NCI-H2227 (cell line): Measurements from ENCODE around the gene VWA3A.
"Not testable (repeated sequence)": the region's sequence is repeated elsewhere in the genome, so short reads cannot be mapped to it uniquely, and the experiment has no call there.

Experiments
- DNase-seq: peaks from one replicate; lab custom pipeline; 2025; ENCODE audit not compliant: unreplicated experiment; lab: John Stamatoyannopoulos, UW

The VWA3A gene

GRCh38 chr16:22128537-22128936 lies 36.2 kb downstream of the VWA3A start:
- not testable (repeated sequence) for DNase-seq

GRCh38 chr16:22130528-22130927 lies 38.2 kb downstream of the VWA3A start:
- DNase-seq = no peak

DNA sequence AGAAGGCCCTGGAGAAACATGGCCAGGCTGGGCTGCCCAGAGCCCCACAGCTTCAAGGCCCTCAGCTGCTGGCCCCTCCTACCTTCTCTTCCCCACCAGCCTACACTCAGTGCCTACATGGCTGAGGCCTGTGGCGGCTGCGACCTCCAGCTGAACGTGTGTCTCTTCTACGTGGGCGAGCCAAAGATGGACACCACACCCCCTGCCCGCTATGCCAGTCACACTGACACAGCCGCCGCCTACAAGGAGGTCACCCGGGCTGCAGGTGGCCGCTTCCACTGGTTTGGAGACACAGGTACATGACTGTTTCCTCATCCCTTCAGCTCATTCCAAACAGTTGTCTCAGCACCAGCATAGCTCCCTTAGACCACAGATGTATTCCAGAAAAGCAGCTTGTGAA lies 40.5 kb downstream of the VWA3A start:
- no peak for DNase-seq

DNA sequence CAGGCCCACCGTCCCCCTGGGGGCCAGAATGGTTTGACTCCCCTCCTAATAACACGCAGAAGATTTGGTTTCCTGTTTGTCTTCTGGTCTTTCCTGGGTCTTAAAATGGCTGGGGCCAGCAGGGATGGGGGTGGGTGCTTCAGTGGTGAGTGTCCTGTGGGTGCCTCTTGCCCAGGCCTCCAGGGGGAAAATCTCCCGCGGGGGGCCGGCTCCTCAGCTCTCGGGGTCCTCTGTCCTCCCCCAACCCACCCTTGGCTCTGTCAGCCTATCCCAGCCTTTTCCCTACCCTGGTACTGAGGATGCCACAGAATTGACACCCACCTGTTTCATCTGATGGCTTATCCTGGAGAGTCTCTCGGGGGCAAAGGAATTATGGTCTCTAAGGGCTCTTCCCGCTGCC lies 46.1 kb downstream of the VWA3A start:
- no peak for DNase-seq

GRCh38 chr16:22139008-22139407 lies 46.7 kb downstream of the VWA3A start:
- DNase-seq = no peak

DNA sequence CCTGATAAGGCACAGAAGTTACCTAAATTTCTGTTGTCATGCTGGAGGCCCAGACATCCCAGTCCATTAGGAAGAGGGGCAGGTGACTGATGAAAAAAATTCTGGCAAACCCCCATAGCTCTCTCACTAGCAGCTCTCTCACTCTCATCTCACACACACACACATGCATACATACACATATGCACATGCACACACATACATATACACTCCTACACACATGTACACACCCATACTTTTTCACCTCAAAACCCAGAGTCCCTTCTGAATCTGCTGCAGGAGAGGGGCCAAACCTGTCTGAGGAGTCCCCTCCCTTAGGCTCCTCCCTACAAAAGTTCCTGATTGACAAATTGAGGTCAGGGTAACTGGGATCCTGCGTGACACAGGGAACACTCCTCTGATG lies 47.4 kb downstream of the VWA3A start:
- no peak for DNase-seq

- DNase-seq = peak; percentile 27
Measured at GRCh38 chr16:22141767-22142166, 49.4 kb downstream of the VWA3A start.

GRCh38 chr16:22144520-22144919 lies 52.2 kb downstream of the VWA3A start:
- DNase-seq = no peak

- no peak for DNase-seq
Measured at GRCh38 chr16:22147853-22148252, 55.5 kb downstream of the VWA3A start.

GRCh38 chr16:22151246-22151998 lies 59.1 kb downstream of the VWA3A start:
- no peak for DNase-seq

GRCh38 chr16:22152316-22152715 lies 60.0 kb downstream of the VWA3A start:
- no peak for DNase-seq

- DNase-seq = not testable (repeated sequence)
Measured at GRCh38 chr16:22153078-22153477, 60.7 kb downstream of the VWA3A start.

GRCh38 chr16:22161401-22161800 lies 69.1 kb downstream of the VWA3A start:
- no peak for DNase-seq

GRCh38 chr16:22161999-22162655 lies 69.8 kb downstream of the VWA3A start, which contains the start of gene SDR42E2:
SDR42E2 (plus strand) TSS chr16:22162506; CDS start chr16:22165583, 3,077 bp downstream.
- peak; percentile 50 for DNase-seq

DNA sequence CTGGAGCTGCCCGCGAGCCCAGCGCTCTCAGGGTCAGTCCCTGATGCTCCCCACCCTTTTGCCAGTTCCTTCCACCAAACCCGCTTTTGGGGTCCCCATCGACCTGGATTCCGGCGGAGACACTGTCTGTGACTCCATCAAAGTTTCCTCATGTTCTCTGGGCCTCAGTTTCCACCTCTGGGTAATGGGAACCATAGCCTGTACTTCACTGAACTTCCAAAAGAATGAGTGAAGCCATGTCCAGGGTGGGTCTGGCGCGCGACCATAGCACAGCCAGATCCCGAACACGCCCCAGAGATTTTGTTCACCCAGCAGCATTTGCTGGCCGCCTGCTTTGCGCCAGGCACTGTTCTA lies 70.3 kb downstream of the VWA3A start:
- no peak for DNase-seq

DNA sequence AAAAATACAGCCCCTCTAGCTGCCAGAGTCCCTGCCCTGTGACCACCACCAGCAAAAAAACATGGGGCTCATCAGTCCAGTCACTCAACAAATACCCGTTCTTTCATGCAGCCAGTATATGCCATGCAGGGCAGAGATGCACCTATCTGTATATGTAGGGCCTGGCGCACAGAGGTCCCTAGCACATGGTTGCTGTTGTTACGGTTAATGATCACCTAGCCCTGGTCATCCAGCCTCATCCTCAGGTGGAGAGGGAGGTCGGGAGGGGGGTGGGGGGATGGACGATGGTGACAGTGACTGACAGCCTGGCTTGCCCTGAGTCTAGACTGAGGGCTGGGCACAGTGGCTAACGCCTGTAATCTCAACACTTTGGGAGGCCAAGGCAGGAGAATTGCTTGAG lies 71.5 kb downstream of the VWA3A start:
- no peak for DNase-seq

- DNase-seq = no peak
Measured at GRCh38 chr16:22164482-22164881, 72.1 kb downstream of the VWA3A start.

DNA sequence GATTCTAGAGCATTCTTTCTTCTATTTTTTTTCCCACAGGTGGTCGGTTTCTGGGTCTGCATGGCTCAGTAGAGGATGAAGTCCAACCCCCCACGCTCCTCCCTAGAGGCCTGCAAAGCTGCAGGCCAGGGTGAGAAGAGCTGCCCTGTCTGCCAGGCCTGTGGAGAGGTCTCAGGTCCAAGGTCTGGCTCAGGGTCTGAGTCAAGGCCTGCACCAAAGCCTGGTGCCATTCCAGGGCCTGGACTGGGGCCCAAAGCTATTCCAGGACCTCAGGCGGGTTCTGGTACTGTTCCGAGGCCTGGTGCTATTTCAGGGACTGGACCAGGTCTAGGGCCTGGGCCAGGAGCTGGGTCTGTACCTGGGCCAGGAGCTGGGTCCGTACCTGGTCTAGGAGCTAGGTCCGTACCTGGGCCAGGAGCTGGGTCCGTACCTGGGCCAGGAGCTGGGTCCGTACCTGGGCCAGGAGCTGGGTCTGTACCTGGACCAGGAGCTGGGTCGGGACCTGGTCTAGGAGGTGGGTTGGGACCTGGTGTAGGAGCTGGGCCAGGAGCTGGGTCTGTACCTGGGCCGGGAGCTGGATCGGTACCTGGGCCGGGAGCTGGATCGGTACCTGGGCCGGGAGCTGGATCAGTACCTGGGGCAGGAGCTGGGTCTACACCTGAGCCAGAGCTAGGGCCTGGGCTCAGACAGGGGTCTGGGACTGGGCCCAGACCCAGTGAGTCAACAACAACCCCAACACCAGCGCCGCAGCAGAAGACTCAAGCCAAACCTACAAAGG lies 73.4 kb downstream of the VWA3A start:
- DNase-seq = no peak

DNA sequence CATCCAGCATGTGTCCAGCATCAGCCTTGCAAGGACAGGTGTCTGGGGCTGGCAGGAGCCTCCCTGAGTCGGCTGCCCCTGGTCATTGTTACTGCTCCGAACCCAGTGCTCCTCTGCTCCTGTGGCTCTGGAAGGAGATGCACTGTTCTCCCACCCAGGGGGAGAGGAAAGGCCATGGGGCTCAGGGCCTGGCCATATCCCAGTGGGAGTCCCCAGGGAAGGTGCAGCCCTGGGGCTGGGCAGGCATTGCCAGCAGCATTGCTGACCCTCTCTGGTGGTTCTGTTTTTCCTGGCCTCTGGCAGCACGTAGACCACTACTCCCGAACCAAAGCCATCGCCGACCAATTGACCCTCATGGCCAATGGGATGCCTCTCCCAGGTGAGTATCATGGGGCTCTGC lies 79.6 kb downstream of the VWA3A start:
- no peak for DNase-seq

GRCh38 chr16:22172642-22173041 lies 80.3 kb downstream of the VWA3A start:
- not testable (repeated sequence) for DNase-seq

GRCh38 chr16:22174642-22175041 lies 82.3 kb downstream of the VWA3A start:
- DNase-seq = no peak
